ENCODE data around the gene SPIN2B. TPM values are rescaled to one million over a fixed set of nuclear protein-coding genes. Genes with fewer than 3 reads are reported as not detected.

Gene SPIN2B
- total and polyA plus RNA-seq, 2 of the 13 experiments (the other 11 are each of a cell fraction or from before 2014, with no cell fraction given), result 7.9 to 10.4 TPM

DNA sequence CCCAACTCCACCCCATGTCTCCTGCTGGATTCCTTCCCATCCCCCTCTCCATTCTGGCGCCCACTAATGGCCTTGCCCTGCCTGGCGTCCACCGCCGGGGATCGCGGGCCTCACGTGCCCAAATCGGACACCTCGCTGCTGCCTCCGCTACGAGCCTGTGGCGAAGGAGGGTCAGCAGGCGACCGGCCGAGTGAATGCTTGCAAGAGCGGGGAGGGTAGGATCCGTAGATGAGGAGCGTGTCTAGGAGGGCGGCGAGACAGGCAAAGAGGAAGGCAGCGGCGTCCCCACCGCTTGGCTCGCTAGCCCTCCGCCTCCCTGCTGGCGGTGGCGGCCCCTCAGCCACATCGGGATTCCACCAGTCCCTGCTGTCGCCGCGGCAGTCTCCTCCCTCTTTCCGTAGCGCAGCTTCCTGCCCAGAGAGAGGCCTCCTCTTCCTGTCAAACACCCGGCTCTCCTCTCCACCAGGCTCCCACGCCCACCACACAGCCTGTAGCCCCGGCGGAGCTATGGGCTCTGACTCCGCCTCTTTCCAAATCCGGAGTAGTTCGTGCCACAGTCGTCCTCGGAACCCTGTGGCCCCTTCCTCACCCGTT is at the start of gene SPIN2B (continued):
- TF ChIP-seq ZNF446 (CRISPR knock-in tag; IDR thresholded peaks at IDR 0.05), result no peak
- no peak for TF ChIP-seq CBX1 (IDR thresholded peaks at IDR 0.05; ENCODE audit: low read depth)
- no peak for TF ChIP-seq ZNF749 (CRISPR knock-in tag; IDR thresholded peaks at IDR 0.05; ENCODE audit: borderline replicate concordance)
- no peak for TF ChIP-seq MED1 (CRISPR knock-in tag; IDR thresholded peaks at IDR 0.05)
- peak; percentile 76 for TF ChIP-seq BHLHE40 (IDR thresholded peaks at IDR 0.05; ENCODE audit: low read length)
- TF ChIP-seq ZNF713 (CRISPR knock-in tag; IDR thresholded peaks at IDR 0.05), result no peak
- no peak for TF ChIP-seq CHCHD3 (CRISPR knock-in tag; IDR thresholded peaks at IDR 0.05)
- TF ChIP-seq XBP1 (CRISPR knock-in tag; IDR thresholded peaks at IDR 0.05), result no peak
- TF ChIP-seq, protein P1, sequence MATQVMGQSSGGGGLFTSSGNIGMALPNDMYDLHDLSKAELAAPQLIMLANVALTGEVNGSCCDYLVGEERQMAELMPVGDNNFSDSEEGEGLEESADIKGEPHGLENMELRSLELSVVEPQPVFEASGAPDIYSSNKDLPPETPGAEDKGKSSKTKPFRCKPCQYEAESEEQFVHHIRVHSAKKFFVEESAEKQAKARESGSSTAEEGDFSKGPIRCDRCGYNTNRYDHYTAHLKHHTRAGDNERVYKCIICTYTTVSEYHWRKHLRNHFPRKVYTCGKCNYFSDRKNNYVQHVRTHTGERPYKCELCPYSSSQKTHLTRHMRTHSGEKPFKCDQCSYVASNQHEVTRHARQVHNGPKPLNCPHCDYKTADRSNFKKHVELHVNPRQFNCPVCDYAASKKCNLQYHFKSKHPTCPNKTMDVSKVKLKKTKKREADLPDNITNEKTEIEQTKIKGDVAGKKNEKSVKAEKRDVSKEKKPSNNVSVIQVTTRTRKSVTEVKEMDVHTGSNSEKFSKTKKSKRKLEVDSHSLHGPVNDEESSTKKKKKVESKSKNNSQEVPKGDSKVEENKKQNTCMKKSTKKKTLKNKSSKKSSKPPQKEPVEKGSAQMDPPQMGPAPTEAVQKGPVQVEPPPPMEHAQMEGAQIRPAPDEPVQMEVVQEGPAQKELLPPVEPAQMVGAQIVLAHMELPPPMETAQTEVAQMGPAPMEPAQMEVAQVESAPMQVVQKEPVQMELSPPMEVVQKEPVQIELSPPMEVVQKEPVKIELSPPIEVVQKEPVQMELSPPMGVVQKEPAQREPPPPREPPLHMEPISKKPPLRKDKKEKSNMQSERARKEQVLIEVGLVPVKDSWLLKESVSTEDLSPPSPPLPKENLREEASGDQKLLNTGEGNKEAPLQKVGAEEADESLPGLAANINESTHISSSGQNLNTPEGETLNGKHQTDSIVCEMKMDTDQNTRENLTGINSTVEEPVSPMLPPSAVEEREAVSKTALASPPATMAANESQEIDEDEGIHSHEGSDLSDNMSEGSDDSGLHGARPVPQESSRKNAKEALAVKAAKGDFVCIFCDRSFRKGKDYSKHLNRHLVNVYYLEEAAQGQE (IDR thresholded peaks at IDR 0.05; ENCODE audit: borderline replicate concordance in 1 of 2, low read depth in 1 of 2, low read length in 2 of 2), result no peak
- TF ChIP-seq ZNF569 (CRISPR knock-in tag; IDR thresholded peaks at IDR 0.05; ENCODE audit: borderline replicate concordance), result no peak
- TF ChIP-seq U2AF2 (IDR thresholded peaks at IDR 0.05; ENCODE audit: low read depth, low read length), result no peak
- no peak for TF ChIP-seq KLF9 (CRISPR knock-in tag; IDR thresholded peaks at IDR 0.05; ENCODE audit: low read depth)
- TF ChIP-seq ZNF333 (CRISPR knock-in tag; IDR thresholded peaks at IDR 0.05; ENCODE audit: borderline replicate concordance), result no peak
- TF ChIP-seq PCBP2 (optimal IDR thresholded peaks at IDR 0.05; ENCODE audit: low read depth, low read length, poor library complexity, severe bottlenecking), result no peak
- no peak for TF ChIP-seq KLF12 (CRISPR knock-in tag; IDR thresholded peaks at IDR 0.05; ENCODE audit: borderline replicate concordance)
- no peak for TF ChIP-seq ZNF343 (CRISPR knock-in tag; IDR thresholded peaks at IDR 0.05)
- no peak for TF ChIP-seq PPARG (CRISPR knock-in tag; conservative IDR thresholded peaks at IDR 0.05)
- 0 out of 2 replicates have a peak, but pooled peaks have one; percentile 51 for TF ChIP-seq ZNF563 (CRISPR knock-in tag; IDR thresholded peaks at IDR 0.05)
- no peak for TF ChIP-seq SP1 (IDR thresholded peaks at IDR 0.05)
- no peak for TF ChIP-seq SP1 (CRISPR knock-in tag; IDR thresholded peaks at IDR 0.05)
- no peak for TF ChIP-seq ZNF10 (CRISPR knock-in tag; IDR thresholded peaks at IDR 0.05; ENCODE audit: borderline replicate concordance, low read depth)
- TF ChIP-seq, protein P2, sequence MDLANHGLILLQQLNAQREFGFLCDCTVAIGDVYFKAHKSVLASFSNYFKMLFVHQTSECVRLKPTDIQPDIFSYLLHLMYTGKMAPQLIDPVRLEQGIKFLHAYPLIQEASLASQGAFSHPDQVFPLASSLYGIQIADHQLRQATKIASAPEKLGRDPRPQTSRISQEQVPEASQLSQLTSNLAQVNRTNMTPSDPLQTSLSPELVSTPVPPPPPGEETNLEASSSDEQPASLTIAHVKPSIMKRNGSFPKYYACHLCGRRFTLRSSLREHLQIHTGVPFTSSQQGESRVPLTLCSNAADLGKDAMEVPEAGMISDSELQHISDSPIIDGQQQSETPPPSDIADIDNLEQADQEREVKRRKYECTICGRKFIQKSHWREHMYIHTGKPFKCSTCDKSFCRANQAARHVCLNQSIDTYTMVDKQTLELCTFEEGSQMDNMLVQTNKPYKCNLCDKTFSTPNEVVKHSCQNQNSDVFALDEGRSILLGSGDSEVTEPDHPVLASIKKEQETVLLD (CRISPR knock-in tag; IDR thresholded peaks at IDR 0.05; ENCODE audit: low read depth), result no peak
- no peak for TF ChIP-seq KAT2B (IDR thresholded peaks at IDR 0.05; ENCODE audit: borderline replicate concordance, low read depth, low read length)
- no peak for TF ChIP-seq ZNF230 (CRISPR knock-in tag; IDR thresholded peaks at IDR 0.05)
- TF ChIP-seq, protein P3, sequence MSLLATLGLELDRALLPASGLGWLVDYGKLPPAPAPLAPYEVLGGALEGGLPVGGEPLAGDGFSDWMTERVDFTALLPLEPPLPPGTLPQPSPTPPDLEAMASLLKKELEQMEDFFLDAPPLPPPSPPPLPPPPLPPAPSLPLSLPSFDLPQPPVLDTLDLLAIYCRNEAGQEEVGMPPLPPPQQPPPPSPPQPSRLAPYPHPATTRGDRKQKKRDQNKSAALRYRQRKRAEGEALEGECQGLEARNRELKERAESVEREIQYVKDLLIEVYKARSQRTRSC (CRISPR knock-in tag; IDR thresholded peaks at IDR 0.05; ENCODE audit: low read depth), result no peak
- TF ChIP-seq DNMT3B (CRISPR knock-in tag; conservative IDR thresholded peaks at IDR 0.05), result no peak
- TF ChIP-seq ZNF292 (CRISPR knock-in tag; IDR thresholded peaks at IDR 0.05; ENCODE audit: borderline replicate concordance, low read depth), result no peak; the same call in 1 of the 2 replicates
- TF ChIP-seq TMF1 (CRISPR knock-in tag; IDR thresholded peaks at IDR 0.05; ENCODE audit: low read depth), result no peak
